Vagina (tissue), 2 donors: ENCODE results near the gene PRSS36. TPM values are rescaled to one million over a fixed set of nuclear protein-coding genes. Genes with fewer than 3 reads are reported as not detected.

Experiments used
- DNase-seq, 2 donors: peaks; one replicate each; pipeline ENCODE4 v3.0.0-alpha.2; 2017; ENCODE audit errors: extremely low spot score in 2 of 2
- H3K27ac ChIP-seq: fragments of 200-600 bp; sonication (generic); one replicate; pipeline ENCODE4 v1.5.1; 2019
- H3K27me3 ChIP-seq: fragments of 200-600 bp; sonication (generic); one replicate; pipeline ENCODE4 v1.5.1; 2019
- H3K36me3 ChIP-seq, 2 donors: fragments of 200-600 bp; sonication (generic); one replicate each; pipeline ENCODE4 v1.5.1; 2017 to 2019
- H3K4me1 ChIP-seq: fragments of 200-600 bp; sonication (generic); one replicate; pipeline ENCODE4 v1.5.1; 2019
- H3K4me3 ChIP-seq, 2 donors: fragments of 200-600 bp; sonication (generic); 1 replicate in 1 of 2; 2 replicates in 1 of 2; pipeline ENCODE4 v1.5.1; 2016 to 2019
- H3K9me3 ChIP-seq: fragments of 200-600 bp; sonication (generic); one replicate; pipeline ENCODE4 v1.5.1; 2019
- POLR2A ChIP-seq, 2 donors: fragments of 450-650 bp; IDR thresholded peaks; one replicate each; pipeline ENCODE4 v1.6.1; 2017; ENCODE audit warnings: antibody characterized with exemption in 2 of 2, mild to moderate bottlenecking in 2 of 2, moderate library complexity in 2 of 2
- POLR2AphosphoS5 ChIP-seq, 2 donors: sonication (generic); formaldehyde crosslinking; IDR thresholded peaks; one replicate each; pipeline ENCODE4 v1.9.0; 2017; ENCODE audit warnings: antibody characterized with exemption in 2 of 2, mild to moderate bottlenecking in 2 of 2, low read depth in 1 of 2; ENCODE audit not compliant: insufficient read depth in 1 of 2
- intact Hi-C: fragments of 100-400 bp; cut with DNase I; formaldehyde crosslinking; loops from one replicate; pipeline ENCODE4 v1.15.1; 2023
- small RNA-seq: library from RNA; depleted of rRNA; stranded (forward); fragments of <200 nt; gene quantifications from one replicate; pipeline ENCODE3, GENCODE V24; 2016
- total RNA-seq: library from RNA; depleted of rRNA; stranded (reverse); fragments of >200 nt; gene quantifications from one replicate; pipeline ENCODE4 v1.2.3, GENCODE V29; 2016
- TF ChIP-seq, protein P1 (sequence below), 3 experiments: fragments of 450-650 bp in 2 of 3; fragments of 200-600 bp in 1 of 3; sonication (generic) in 1 of 3; IDR thresholded peaks; one replicate each; pipeline ENCODE4 v1.5.1; 2017 to 2019; ENCODE audit warnings: antibody characterized with exemption in 3 of 3, mild to moderate bottlenecking in 2 of 3, moderate library complexity in 2 of 3

The PRSS36 gene
- total RNA-seq, 1 donor from 2014 or later = 1.2 TPM

DNA sequence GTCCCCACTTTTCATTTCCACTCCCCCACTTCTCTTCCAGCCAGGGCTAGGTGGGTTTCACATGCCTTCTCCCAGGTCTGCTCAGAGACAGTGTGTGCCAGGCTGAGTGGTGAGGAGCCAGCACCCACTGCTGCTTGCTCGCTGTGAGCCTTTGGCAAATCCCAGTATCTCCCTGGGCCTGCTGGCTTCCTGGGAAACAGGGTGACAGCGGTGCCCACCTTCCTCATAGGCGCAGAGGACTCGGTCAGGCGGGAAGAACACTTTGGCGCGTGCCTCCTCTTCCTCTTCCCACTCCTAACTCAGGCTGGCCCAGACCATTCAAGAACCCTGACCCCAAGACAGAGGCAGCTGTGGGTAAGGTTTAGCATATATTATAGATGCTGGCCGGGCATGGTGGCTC lies 60.7 kb downstream of the PRSS36 start:
- no peaks in the 10 kb centered on the region for H3K9me3 ChIP-seq
- no peaks in the 10 kb centered on the region for H3K27me3 ChIP-seq
- H3K36me3 ChIP-seq = peaks cover 0 to 18% of the 10 kb centered on the region in 2 donors
- H3K4me1 ChIP-seq = peaks cover 17% of the 10 kb centered on the region
- DNase-seq = no peak
- H3K27ac ChIP-seq = no peak overlapping the region
- H3K4me3 ChIP-seq = no peak overlapping the region
- TF ChIP-seq POLR2A (IDR thresholded peaks at IDR 0.05) = no peak
- TF ChIP-seq, protein P1, sequence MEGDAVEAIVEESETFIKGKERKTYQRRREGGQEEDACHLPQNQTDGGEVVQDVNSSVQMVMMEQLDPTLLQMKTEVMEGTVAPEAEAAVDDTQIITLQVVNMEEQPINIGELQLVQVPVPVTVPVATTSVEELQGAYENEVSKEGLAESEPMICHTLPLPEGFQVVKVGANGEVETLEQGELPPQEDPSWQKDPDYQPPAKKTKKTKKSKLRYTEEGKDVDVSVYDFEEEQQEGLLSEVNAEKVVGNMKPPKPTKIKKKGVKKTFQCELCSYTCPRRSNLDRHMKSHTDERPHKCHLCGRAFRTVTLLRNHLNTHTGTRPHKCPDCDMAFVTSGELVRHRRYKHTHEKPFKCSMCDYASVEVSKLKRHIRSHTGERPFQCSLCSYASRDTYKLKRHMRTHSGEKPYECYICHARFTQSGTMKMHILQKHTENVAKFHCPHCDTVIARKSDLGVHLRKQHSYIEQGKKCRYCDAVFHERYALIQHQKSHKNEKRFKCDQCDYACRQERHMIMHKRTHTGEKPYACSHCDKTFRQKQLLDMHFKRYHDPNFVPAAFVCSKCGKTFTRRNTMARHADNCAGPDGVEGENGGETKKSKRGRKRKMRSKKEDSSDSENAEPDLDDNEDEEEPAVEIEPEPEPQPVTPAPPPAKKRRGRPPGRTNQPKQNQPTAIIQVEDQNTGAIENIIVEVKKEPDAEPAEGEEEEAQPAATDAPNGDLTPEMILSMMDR (IDR thresholded peaks at IDR 0.05) = no peak
- no peak for TF ChIP-seq POLR2AphosphoS5 (IDR thresholded peaks at IDR 0.05; ENCODE audit: insufficient read depth in 1 of 2, low read depth in 1 of 2)
- intact Hi-C loops = loop anchor here (10.0 kb wide), 1 partner anchor 56 kb away; no protein-coding TSS in a partner anchor

Small RNAs within 50 kb of the gene (small RNA-seq; reads per million reads assigned to genes)
- gene AC009088.4 = not detected
- not detected for gene NDUFA3P6

Other genes starting within 250 kb of the PRSS36 start
- gene FBXL19, start 226.5 kb downstream of the PRSS36 start, total RNA-seq = 21.4 TPM
- 27.0 TPM for gene ORAI3, start 201.0 kb downstream of the PRSS36 start, total RNA-seq
- 10.6 TPM for gene SETD1A, start 192.3 kb downstream of the PRSS36 start, total RNA-seq
- gene HSD3B7, start 164.9 kb downstream of the PRSS36 start, total RNA-seq = 14.5 TPM
- gene STX1B, start 139.4 kb downstream of the PRSS36 start, total RNA-seq = 4.7 TPM
- 42.5 TPM for gene STX4, start 116.5 kb downstream of the PRSS36 start, total RNA-seq
- gene ZNF668, start 75.8 kb downstream of the PRSS36 start, total RNA-seq = 5.4 TPM
- gene ZNF646, start 75.6 kb downstream of the PRSS36 start, total RNA-seq = 10.6 TPM
- 2.0 TPM for gene PRSS53, start 61.1 kb downstream of the PRSS36 start, total RNA-seq
- 123 TPM for gene VKORC1, start 55.3 kb downstream of the PRSS36 start, total RNA-seq
- 48.9 TPM for gene BCKDK, start 41.7 kb downstream of the PRSS36 start, total RNA-seq
- gene KAT8, start 32.4 kb downstream of the PRSS36 start, total RNA-seq = 76.6 TPM
- 26.0 TPM for gene PRSS8, start 14.3 kb downstream of the PRSS36 start, total RNA-seq
- 74.2 TPM for gene FUS, start 30.1 kb upstream of the PRSS36 start, total RNA-seq
- gene PYCARD, start 52.7 kb upstream of the PRSS36 start, total RNA-seq = 85.0 TPM
- not detected for gene TRIM72, start 64.1 kb upstream of the PRSS36 start, total RNA-seq
- gene PYDC1, start 67.1 kb upstream of the PRSS36 start, total RNA-seq = not detected
- gene ITGAM, start 109.9 kb upstream of the PRSS36 start, total RNA-seq = 14.0 TPM
- gene ITGAX, start 205.1 kb upstream of the PRSS36 start, total RNA-seq = 4.4 TPM
- gene ITGAD, start 243.3 kb upstream of the PRSS36 start, total RNA-seq = not detected